Neuronal stem cell (in vitro differentiated cells): Measurements from ENCODE around the gene ELP5.

Source experiments
- DNase-seq: peaks from one replicate; pipeline ENCODE4 v3.0.0-alpha.2; 2013; ENCODE audit warnings: low spot score
- H2AFZ ChIP-seq: one replicate; pipeline ENCODE4 v1.6.1; 2013; ENCODE audit warnings: mild to moderate bottlenecking, low read length, inconsistent platforms
- H2AK5ac ChIP-seq: 2 replicates; pipeline ENCODE4 v1.6.1; 2013; ENCODE audit warnings: low read depth, mild to moderate bottlenecking, inconsistent platforms, low read length, moderate library complexity, mixed read lengths
- H2BK120ac ChIP-seq: 2 replicates; pipeline ENCODE4 v1.6.1; 2013; ENCODE audit warnings: low read depth, mild to moderate bottlenecking, inconsistent platforms, low read length, moderate library complexity, mixed read lengths
- H2BK12ac ChIP-seq: one replicate; pipeline ENCODE4 v1.6.1; 2013; ENCODE audit warnings: low read length, inconsistent platforms
- H2BK15ac ChIP-seq: 2 replicates; pipeline ENCODE4 v1.6.1; 2013; ENCODE audit warnings: mild to moderate bottlenecking, low read length, inconsistent platforms, mixed read lengths
- H2BK5ac ChIP-seq: one replicate; pipeline ENCODE4 v1.6.1; 2013; ENCODE audit warnings: inconsistent platforms, mild to moderate bottlenecking, low read length, moderate library complexity
- H3K14ac ChIP-seq: one replicate; pipeline ENCODE4 v1.6.1; 2013; ENCODE audit warnings: low read length, inconsistent platforms
- H3K18ac ChIP-seq: 2 replicates; pipeline ENCODE4 v1.6.1; 2013; ENCODE audit warnings: low read length, inconsistent platforms
- H3K23ac ChIP-seq: 2 replicates; pipeline ENCODE4 v1.6.1; 2013; ENCODE audit warnings: low read depth, mild to moderate bottlenecking, mixed read lengths, low read length, inconsistent platforms; ENCODE audit not compliant: poor library complexity
- H3K27ac ChIP-seq: replicated peaks from 3 replicates; pipeline ENCODE4 v1.5.1; 2013; ENCODE audit warnings: low read length, inconsistent platforms
- H3K27me3 ChIP-seq, 3 experiments: 2 replicates each; pipeline ENCODE4 v1.6.1; 2013; ENCODE audit warnings: low read length in 3 of 3, mild to moderate bottlenecking in 2 of 3, inconsistent platforms in 1 of 3, low read depth in 1 of 3, mixed read lengths in 1 of 3, moderate library complexity in 1 of 3; ENCODE audit not compliant: control insufficient read depth in 3 of 3, insufficient read depth in 3 of 3
- H3K36me3 ChIP-seq, 2 donors: replicated peaks in 1 of 2; 2 replicates each; pipeline ENCODE4 v1.6.1; 2013; ENCODE audit warnings: low read length in 2 of 2; ENCODE audit not compliant: control insufficient read depth in 2 of 2, insufficient read depth in 2 of 2
- H3K4ac ChIP-seq: 2 replicates; pipeline ENCODE4 v1.6.1; 2013; ENCODE audit warnings: inconsistent platforms, mild to moderate bottlenecking, low read length, moderate library complexity
- H3K4me1 ChIP-seq, 2 donors: 1 replicate in 1 of 2; 2 replicates in 1 of 2; pipeline ENCODE4 v1.6.1; 2013; ENCODE audit warnings: low read length in 2 of 2, low read depth in 1 of 2; ENCODE audit not compliant: control insufficient read depth in 2 of 2, insufficient read depth in 1 of 2
- H3K4me2 ChIP-seq: one replicate; pipeline ENCODE4 v1.6.1; 2013; ENCODE audit warnings: mild to moderate bottlenecking, low read length, inconsistent platforms; ENCODE audit not compliant: insufficient read depth, poor library complexity, severe bottlenecking
- H3K4me3 ChIP-seq, 2 donors: 2 replicates each; pipeline ENCODE4 v1.5.1; 2013; ENCODE audit warnings: low read length in 2 of 2, mild to moderate bottlenecking in 2 of 2, inconsistent platforms in 1 of 2, moderate library complexity in 1 of 2
- H3K79me1 ChIP-seq: one replicate; pipeline ENCODE4 v1.6.1; 2013; ENCODE audit warnings: low read depth, mild to moderate bottlenecking, inconsistent platforms, low read length, moderate library complexity
- H3K9ac ChIP-seq: one replicate; pipeline ENCODE4 v1.6.1; 2013; ENCODE audit warnings: mild to moderate bottlenecking, low read depth, low read length, inconsistent platforms; ENCODE audit not compliant: poor library complexity
- H3K9me3 ChIP-seq, 2 donors: replicated peaks in 1 of 2; 2 replicates each; pipeline versions ENCODE3 to v1.6.1; 2013; ENCODE audit warnings: low read length in 2 of 2, mild to moderate bottlenecking in 2 of 2, inconsistent platforms in 1 of 2, low read depth in 1 of 2, mixed read lengths in 1 of 2, moderate library complexity in 1 of 2; ENCODE audit not compliant: control insufficient read depth in 2 of 2, insufficient read depth in 1 of 2
- H4K8ac ChIP-seq: one replicate; pipeline ENCODE4 v1.6.1; 2013; ENCODE audit warnings: low read depth, mild to moderate bottlenecking, inconsistent platforms, low read length, moderate library complexity
- H4K91ac ChIP-seq: one replicate; pipeline ENCODE4 v1.6.1; 2013; ENCODE audit warnings: low read length, low read depth, mild to moderate bottlenecking, inconsistent platforms; ENCODE audit not compliant: poor library complexity
- WGBS, 2 donors: extraction: QIAGEN DNeasy Blood & Tissue Kit; methylation state at CpG; one replicate each; pipeline ENCODE4 v1.1.7; 2013; ENCODE audit warnings: missing lambda C conversion rate in 2 of 2, mixed read lengths in 1 of 2; ENCODE audit not compliant: insufficient read length in 2 of 2, insufficient replicate concordance in 1 of 2; ENCODE audit errors: extremely low coverage in 2 of 2; 5-methylcytosine and 5-hydroxymethylcytosine counted together

Gene ELP5

GRCh38 chr17:7279448-7279847 lies 27.4 kb downstream of the ELP5 start:
- Histone ChIP-seq H2BK5ac (no peak overlapping the region), H3K23ac (no peak overlapping the region), H3K79me1 (peaks cover 3% of the 10 kb centered on the region), H2BK12ac (no peak overlapping the region), H2AFZ (no peak overlapping the region), H2BK15ac (no peak overlapping the region), H3K27ac (no peak overlapping the region), H3K4ac (no peak overlapping the region), H3K14ac (no peak overlapping the region), H3K27me3 (peaks cover 0 to 18% (median 9%) of the 10 kb centered on the region in 3 experiments), H3K36me3 (no peaks in the 10 kb centered on the region), H3K18ac (no peak overlapping the region), H2AK5ac (no peak overlapping the region), H3K4me2 (no peak overlapping the region), H3K4me3 (no peak overlapping the region), H3K4me1 (peaks cover 9 to 16% of the 10 kb centered on the region in 2 donors), H3K9me3 (no peaks in the 10 kb centered on the region), H3K9ac (no peak overlapping the region), H4K8ac (no peak overlapping the region), H2BK120ac (no peak overlapping the region), H4K91ac (no peak overlapping the region)
- WGBS, 2 donors, result no CpG with 5 or more reads among the region's 8 CpGs
- no peak for DNase-seq

DNA sequence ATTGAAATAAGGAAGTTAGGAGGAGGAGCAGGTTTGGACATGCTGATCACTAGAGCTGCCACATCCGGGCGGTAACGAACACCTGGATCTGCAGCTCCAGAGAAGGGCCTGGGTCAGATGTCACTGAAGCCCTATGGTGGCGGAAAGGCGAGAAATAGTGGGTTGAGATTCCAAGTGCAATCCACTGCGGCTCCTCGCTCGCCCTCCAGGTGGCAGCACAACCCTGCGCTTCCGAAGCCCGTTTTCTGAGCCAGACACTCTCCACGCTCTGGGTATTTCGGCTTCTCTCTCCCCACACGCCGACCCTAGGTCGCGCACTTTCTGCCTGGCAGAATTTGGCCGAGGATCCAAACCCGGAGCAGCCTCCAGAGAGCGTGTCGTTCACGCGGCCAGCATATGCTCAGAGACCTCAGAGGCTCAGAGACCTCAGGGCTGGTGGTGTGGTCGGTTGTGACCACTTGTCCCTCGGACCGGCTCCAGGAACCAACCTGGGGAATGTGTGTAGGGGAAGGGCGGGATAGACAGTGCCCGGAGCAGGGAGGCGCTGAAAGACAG lies 28.6 kb downstream of the ELP5 start:
- Histone ChIP-seq H3K4me2 (peak overlapping the region; percentile 94), H3K9me3 (no peaks in the 10 kb centered on the region), H2BK120ac (no peak overlapping the region), H3K36me3 (peaks cover 2% of the 10 kb centered on the region in 2 donors), H2AFZ (peak overlapping the region; percentile 95), H3K23ac (peak overlapping the region; percentile 6), H2AK5ac (no peak overlapping the region), H3K27me3 (peaks cover 0 to 18% (median 9%) of the 10 kb centered on the region in 3 experiments), H3K14ac (no peak overlapping the region), H3K79me1 (peaks cover 3% of the 10 kb centered on the region), H3K9ac (no peak overlapping the region), H3K4me1 (peaks cover 9 to 16% of the 10 kb centered on the region in 2 donors), H2BK12ac (no peak overlapping the region), H3K4me3 (peak overlapping the region; percentile 52 to 68), H3K4ac (no peak overlapping the region), H4K8ac (no peak overlapping the region), H2BK5ac (no peak overlapping the region), H3K27ac (no peak overlapping the region), H4K91ac (no peak overlapping the region), H2BK15ac (no peak overlapping the region), H3K18ac (peak overlapping the region; percentile 83)
- WGBS, 2 donors, result no CpG with 5 or more reads among the region's 29 CpGs
- DNase-seq, result peak; percentile 91

GRCh38 chr17:7281074-7281952 lies 29.3 kb downstream of the ELP5 start, which contains the start of gene SLC2A4:
TSS of gene SLC2A4 (plus strand) at chr17:7281718. CDS start at chr17:7281935, 217 bp downstream.
- peak within 1 kb of the TSS; percentile 41 for H3K27ac ChIP-seq
- WGBS, 2 donors, result no CpG with 5 or more reads among the region's 71 CpGs

More at GRCh38 chr17:7281074-7281952, 29.3 kb downstream of the ELP5 start, which contains the start of gene SLC2A4:
- peak within 1 kb of the TSS; percentile 87 for H3K9ac ChIP-seq
- H3K79me1 ChIP-seq, result peaks cover 3% of the 10 kb centered on the region
- peak within 1 kb of the TSS; percentile 94 for H3K4me2 ChIP-seq
- H3K18ac ChIP-seq, result peak within 1 kb of the TSS; percentile 93
- peak within 1 kb of the TSS; percentile 68 to 85 for H3K4me3 ChIP-seq
- H4K91ac ChIP-seq, result no peak within 1 kb of the TSS
- peak within 1 kb of the TSS; percentile 35 for H2AK5ac ChIP-seq
- no peak within 1 kb of the TSS for H2BK120ac ChIP-seq
- peak; percentile 99 for DNase-seq
- peak within 1 kb of the TSS; percentile 95 for H2BK15ac ChIP-seq
- H3K36me3 ChIP-seq, result peaks cover 2 to 7% of the 10 kb centered on the region in 2 donors
- H2AFZ ChIP-seq, result peak within 1 kb of the TSS; percentile 95
- H3K9me3 ChIP-seq, result no peaks in the 10 kb centered on the region
- H2BK12ac ChIP-seq, result peak within 1 kb of the TSS; percentile 65
- no peak within 1 kb of the TSS for H3K4ac ChIP-seq
- peak within 1 kb of the TSS; percentile 56 for H3K14ac ChIP-seq
- no peak within 1 kb of the TSS for H4K8ac ChIP-seq
- peaks cover 9 to 16% of the 10 kb centered on the region in 2 donors for H3K4me1 ChIP-seq
- H3K23ac ChIP-seq, result peak within 1 kb of the TSS; percentile 6
- peak within 1 kb of the TSS; percentile 62 for H2BK5ac ChIP-seq
- H3K27me3 ChIP-seq, result peaks cover 0 to 18% (median 9%) of the 10 kb centered on the region in 3 experiments
